ENCODE measurements around the gene KRTAP4-1. TPM values are rescaled to one million over a fixed set of nuclear protein-coding genes. Genes with fewer than 3 reads are reported as not detected.
"Not testable (repeated sequence)": the region's sequence is repeated elsewhere in the genome, so short reads cannot be mapped to it uniquely, and the experiment has no call there.

The KRTAP4-1 gene
- total RNA-seq, 4 donors from 2014 or later, result not detected

GRCh38 chr17:41153856-41154255 lies 30.9 kb downstream of the KRTAP4-1 start:
- H3K4me1 ChIP-seq, result no peaks in the 10 kb centered on the region
- 8 to 10% methylated on average over 2 of the region's 2 CpGs for WGBS, 2 donors
- H3K27me3 ChIP-seq, result no peaks in the 10 kb centered on the region
- intact Hi-C loops (cut with DNase I), result no loop called here
- no peak overlapping the region for H3K27ac ChIP-seq
- no peaks in the 10 kb centered on the region for H3K36me3 ChIP-seq
- H3K9me3 ChIP-seq, result no peaks in the 10 kb centered on the region
- TF ChIP-seq POLR2A (IDR thresholded peaks at IDR 0.05) (no peak), CTCF (IDR thresholded peaks at IDR 0.05) (no peak)
- H3K4me3 ChIP-seq (replicated peaks in 1 of 3), result no peak overlapping the region
- DNase-seq, result peak in 1 of 2 donors; percentile 1

- Histone ChIP-seq H3K27ac (no peak overlapping the region), H3K9me3 (no peaks in the 10 kb centered on the region), H3K36me3 (no peaks in the 10 kb centered on the region), H3K4me1 (no peaks in the 10 kb centered on the region), H3K4me3 (replicated peaks in 1 of 3) (no peak overlapping the region), H3K27me3 (no peaks in the 10 kb centered on the region)
- no peak for TF ChIP-seq CTCF (IDR thresholded peaks at IDR 0.05)
- DNase-seq, result no peak
- intact Hi-C loops (cut with DNase I), result no loop called here
- 75 to 89% methylated on average over 2 of the region's 2 CpGs for WGBS, 2 donors
Observed at GRCh38 chr17:41151525-41151924, 33.2 kb downstream of the KRTAP4-1 start.

- Histone ChIP-seq H3K36me3 (no peaks in the 10 kb centered on the region), H3K27ac (no peak overlapping the region), H3K27me3 (no peaks in the 10 kb centered on the region), H3K4me3 (replicated peaks in 1 of 3) (no peak overlapping the region), H3K4me1 (no peaks in the 10 kb centered on the region), H3K9me3 (no peaks in the 10 kb centered on the region)
- no peak for DNase-seq
- WGBS, 2 donors, result 91 to 92% methylated on average over 4 of the region's 4 CpGs
- intact Hi-C loops (cut with DNase I), result no loop called here
- no peak for TF ChIP-seq POLR2A (IDR thresholded peaks at IDR 0.05)
- TF ChIP-seq CTCF (IDR thresholded peaks at IDR 0.05), result no peak
Observed at GRCh38 chr17:41150026-41150425, 34.7 kb downstream of the KRTAP4-1 start.

- 43% methylated on average over 2 of the region's 2 CpGs; no CpG with 5 or more reads in 1 of the 2 donors for WGBS, 2 donors
- no peaks in the 10 kb centered on the region for H3K36me3 ChIP-seq
- intact Hi-C loops (cut with DNase I), result no loop called here
- TF ChIP-seq CTCF (IDR thresholded peaks at IDR 0.05), result no peak
- H3K9me3 ChIP-seq, result no peaks in the 10 kb centered on the region
- H3K27ac ChIP-seq, result no peak within 1 kb of the TSS
- no peaks in the 10 kb centered on the region for H3K27me3 ChIP-seq
- no peaks in the 10 kb centered on the region for H3K4me1 ChIP-seq
- no peak within 1 kb of the TSS for H3K4me3 ChIP-seq (replicated peaks in 1 of 3)
- no peak for DNase-seq
Observed at GRCh38 chr17:41149652-41149985, 35.1 kb downstream of the KRTAP4-1 start, which contains the start of gene KRTAP4-5. Gene KRTAP4-5 (minus strand): TSS chr17:41149825. CDS start chr17:41149767, 58 bp downstream.

GRCh38 chr17:41148971-41149651 lies 35.6 kb downstream of the KRTAP4-1 start:
- intact Hi-C loops (cut with DNase I), result not testable (repeated sequence)

More at GRCh38 chr17:41148971-41149651, 35.6 kb downstream of the KRTAP4-1 start:
- not testable (repeated sequence) for H3K9me3 ChIP-seq; H3K27me3 ChIP-seq; H3K4me3 ChIP-seq (replicated peaks in 1 of 3); DNase-seq; H3K36me3 ChIP-seq; H3K27ac ChIP-seq; H3K4me1 ChIP-seq
- 79 to 83% methylated on average over 7 to 9 of the region's 10 CpGs for WGBS, 2 donors
